H9 (cell line): Measurements from ENCODE around the gene LRRC26. TPM values are rescaled to one million over a fixed set of nuclear protein-coding genes. Genes with fewer than 3 reads are reported as not detected.

Experiments
- DNase-seq: peaks from one replicate; pipeline ENCODE4 v3.0.0-alpha.2; 2017
- H2AFZ ChIP-seq: one replicate; pipeline ENCODE4 v1.6.1; 2013; ENCODE audit warnings: mild to moderate bottlenecking, low read length, control low read depth, moderate library complexity
- H2AK5ac ChIP-seq: 2 replicates; pipeline ENCODE4 v1.6.1; 2013; ENCODE audit warnings: low read length, control low read depth, mixed read lengths; ENCODE audit not compliant: insufficient read length
- H2BK120ac ChIP-seq: one replicate; pipeline ENCODE4 v1.6.1; 2013; ENCODE audit warnings: low read depth, mild to moderate bottlenecking, low read length, control low read depth, inconsistent platforms; ENCODE audit not compliant: poor library complexity, severe bottlenecking
- H2BK12ac ChIP-seq: 2 replicates; pipeline ENCODE4 v1.6.1; 2013; ENCODE audit warnings: low read length, control low read depth, mixed read lengths, low read depth; ENCODE audit not compliant: insufficient read length
- H2BK15ac ChIP-seq: 2 replicates; pipeline ENCODE4 v1.6.1; 2013; ENCODE audit warnings: low read depth, low read length, control low read depth
- H2BK20ac ChIP-seq: one replicate; pipeline ENCODE4 v1.6.1; 2013; ENCODE audit warnings: low read depth, mild to moderate bottlenecking, low read length, control low read depth, inconsistent platforms; ENCODE audit not compliant: poor library complexity, severe bottlenecking
- H2BK5ac ChIP-seq: 2 replicates; pipeline ENCODE4 v1.6.1; 2013; ENCODE audit warnings: low read length, control low read depth, mixed read lengths; ENCODE audit not compliant: insufficient read length
- H3K14ac ChIP-seq: 2 replicates; pipeline ENCODE4 v1.6.1; 2013; ENCODE audit warnings: low read length, control low read depth; ENCODE audit not compliant: insufficient read depth
- H3K18ac ChIP-seq: 2 replicates; pipeline ENCODE4 v1.6.1; 2013; ENCODE audit warnings: low read depth, mild to moderate bottlenecking, mixed read lengths, low read length, control low read depth; ENCODE audit not compliant: insufficient read length
- H3K23ac ChIP-seq: 2 replicates; pipeline ENCODE4 v1.6.1; 2013; ENCODE audit warnings: low read length, control low read depth, mixed read lengths, low read depth; ENCODE audit not compliant: insufficient read length
- H3K23me2 ChIP-seq: 2 replicates; pipeline ENCODE4 v1.6.1; 2013; ENCODE audit warnings: low read depth, mild to moderate bottlenecking, mixed read lengths, low read length, control low read depth; ENCODE audit not compliant: insufficient read length, poor library complexity, severe bottlenecking
- H3K27ac ChIP-seq: 2 replicates; pipeline ENCODE4 v1.5.1; 2013; ENCODE audit warnings: low read length, control low read depth, mixed read lengths, low read depth; ENCODE audit not compliant: insufficient read length
- H3K27me3 ChIP-seq: 2 replicates; pipeline ENCODE4 v1.6.1; 2013; ENCODE audit warnings: low read length, control low read depth, inconsistent platforms; ENCODE audit not compliant: insufficient read depth
- H3K4ac ChIP-seq: 2 replicates; pipeline ENCODE4 v1.6.1; 2013; ENCODE audit warnings: low read depth, mild to moderate bottlenecking, control low read depth, inconsistent platforms, low read length, moderate library complexity
- H3K4me1 ChIP-seq: 2 replicates; pipeline ENCODE4 v1.6.1; 2013; ENCODE audit warnings: low read length, control low read depth, inconsistent platforms; ENCODE audit not compliant: insufficient read depth
- H3K4me2 ChIP-seq: 2 replicates; pipeline ENCODE4 v1.6.1; 2013; ENCODE audit warnings: low read length, control low read depth, mixed read lengths; ENCODE audit not compliant: insufficient read length, insufficient read depth
- H3K56ac ChIP-seq: 2 replicates; pipeline ENCODE4 v1.6.1; 2013; ENCODE audit warnings: low read depth, mild to moderate bottlenecking, mixed read lengths, low read length, control low read depth; ENCODE audit not compliant: insufficient read length
- H3K79me1 ChIP-seq: 2 replicates; pipeline ENCODE4 v1.6.1; 2013; ENCODE audit warnings: low read depth, mild to moderate bottlenecking, moderate library complexity, low read length, control low read depth, inconsistent platforms; ENCODE audit not compliant: insufficient read depth, poor library complexity, severe bottlenecking
- H3K79me2 ChIP-seq: 2 replicates; pipeline ENCODE4 v1.6.1; 2013; ENCODE audit warnings: low read length, control low read depth, inconsistent platforms; ENCODE audit not compliant: insufficient read depth
- H3K9ac ChIP-seq: 2 replicates; pipeline ENCODE4 v1.6.1; 2013; ENCODE audit warnings: low read length, control low read depth, mixed read lengths; ENCODE audit not compliant: insufficient read length; ENCODE audit errors: extremely low read depth
- H3K9me3 ChIP-seq: one replicate; pipeline ENCODE4 v1.6.1; 2013; ENCODE audit warnings: low read depth, low read length, inconsistent platforms; ENCODE audit not compliant: control insufficient read depth
- H3T11ph ChIP-seq: one replicate; pipeline ENCODE4 v1.6.1; 2013; ENCODE audit warnings: mild to moderate bottlenecking, low read length, control low read depth, inconsistent platforms
- H4K20me1 ChIP-seq: one replicate; pipeline ENCODE4 v1.6.1; 2013; ENCODE audit not compliant: control insufficient read depth, insufficient read length, insufficient read depth
- H4K5ac ChIP-seq: 2 replicates; pipeline ENCODE4 v1.6.1; 2013; ENCODE audit warnings: low read depth, mild to moderate bottlenecking, mixed read lengths, low read length, control low read depth; ENCODE audit not compliant: insufficient read length
- H4K8ac ChIP-seq: replicated peaks from 2 replicates; pipeline ENCODE4 v1.6.1; 2013; ENCODE audit warnings: low read length, control low read depth, mixed read lengths, low read depth; ENCODE audit not compliant: insufficient read length
- H4K91ac ChIP-seq: 2 replicates; pipeline ENCODE4 v1.6.1; 2013; ENCODE audit warnings: low read depth, mild to moderate bottlenecking, moderate library complexity, mixed read lengths, low read length, control low read depth; ENCODE audit not compliant: insufficient read length
- H3K27ac Mint-ChIP-seq, 3 experiments: 2 replicates in 2 of 3; 3 replicates in 1 of 3; pipeline ENCODE4 v1.8.0; 2020 to 2021; ENCODE audit warnings: mixed read lengths in 3 of 3, mild to moderate bottlenecking in 1 of 3, moderate library complexity in 1 of 3
- H3K27me3 Mint-ChIP-seq: 2 replicates; pipeline ENCODE4 v1.8.0; 2021; ENCODE audit warnings: low read depth, mild to moderate bottlenecking, moderate library complexity, mixed read lengths
- H3K36me3 Mint-ChIP-seq, 3 experiments: 2 replicates in 2 of 3; 3 replicates in 1 of 3; pipeline ENCODE4 v1.8.0; 2020 to 2021; ENCODE audit warnings: low read depth in 3 of 3, mixed read lengths in 3 of 3; ENCODE audit not compliant: insufficient read depth in 1 of 3
- H3K4me1 Mint-ChIP-seq, 2 experiments: 2 replicates each; pipeline ENCODE4 v1.8.0; 2020; ENCODE audit warnings: mixed read lengths in 2 of 2
- H3K4me3 Mint-ChIP-seq, 2 experiments: 2 replicates in 1 of 2; 3 replicates in 1 of 2; pipeline ENCODE4 v1.8.0; 2020 to 2021; ENCODE audit warnings: mild to moderate bottlenecking in 2 of 2, mixed read lengths in 2 of 2, moderate library complexity in 1 of 2
- H3K9me3 Mint-ChIP-seq, 2 experiments: 2 replicates in 1 of 2; 3 replicates in 1 of 2; pipeline ENCODE4 v1.8.0; 2020; ENCODE audit warnings: mild to moderate bottlenecking in 2 of 2, mixed read lengths in 2 of 2, moderate library complexity in 1 of 2
- WGBS: extraction: QIAGEN DNeasy Blood & Tissue Kit; methylation state at CpG from one replicate; pipeline ENCODE4 v1.1.7; 2013; ENCODE audit warnings: missing lambda C conversion rate, low lambda C conversion rate, mixed read lengths; ENCODE audit not compliant: insufficient read length; ENCODE audit errors: extremely low coverage; 5-methylcytosine and 5-hydroxymethylcytosine counted together
- total RNA-seq: library from RNA; stranded (reverse); gene quantifications from 2 replicates; pipeline ENCODE4 v1.2.1, GENCODE V29; 2021
- TF ChIP-seq, protein P1 (sequence below): fragments of 200-600 bp; sonication (generic); conservative IDR thresholded peaks from 3 replicates; pipeline ENCODE4 v1.8.0; 2021; ENCODE audit warnings: antibody characterized with exemption, mild to moderate bottlenecking

Gene LRRC26
- total RNA-seq, 1 experiment from 2014 or later, result 0.96 TPM

DNA sequence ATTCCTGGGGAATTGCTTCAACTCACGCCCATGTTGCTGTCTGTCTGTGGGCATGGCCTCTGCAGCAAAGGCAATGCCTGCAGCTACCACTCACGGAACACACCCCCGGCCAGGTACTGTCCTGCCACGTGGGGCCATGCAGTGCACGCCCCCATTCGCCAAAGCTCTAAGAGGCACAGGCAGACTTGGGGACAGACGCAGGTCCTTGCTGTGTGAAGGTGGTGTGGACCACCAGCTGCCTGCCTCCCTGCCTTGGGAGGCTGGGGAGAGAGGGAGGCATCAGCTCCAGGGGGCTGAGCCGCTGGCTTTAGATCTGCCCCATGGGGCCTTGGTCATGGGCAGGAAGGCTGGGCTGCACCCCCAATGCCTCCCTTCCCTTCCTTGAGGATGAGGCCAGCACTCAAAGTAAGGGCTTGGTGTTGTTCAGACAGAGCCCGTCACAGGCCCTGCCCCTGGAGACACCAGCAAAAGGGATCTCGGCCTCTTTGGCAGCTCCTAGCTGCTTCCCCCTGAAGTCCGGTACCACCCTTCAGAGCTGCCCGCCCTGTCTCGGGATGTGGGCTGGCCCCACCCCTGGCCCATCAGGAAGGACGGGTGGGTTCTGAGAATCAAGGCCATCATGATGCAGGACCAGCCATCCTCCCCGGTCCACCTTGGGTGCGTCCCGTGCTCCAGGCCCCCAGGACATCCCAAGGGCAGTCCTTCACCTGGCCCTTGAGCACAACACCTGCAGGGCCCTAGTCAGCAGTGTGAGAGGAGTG lies 28.6 kb downstream of the LRRC26 start:
- H3K36me3 Mint-ChIP-seq, result no peaks in the 10 kb centered on the region
- Histone ChIP-seq H3K27me3 (peaks cover 29% of the 10 kb centered on the region; the same call in 1 of the 2 replicates), H4K20me1 (peaks cover 2% of the 10 kb centered on the region), H3K23ac (no peak overlapping the region), H3K4me1 (no peaks in the 10 kb centered on the region), H2BK15ac (no peak overlapping the region), H2BK20ac (no peak overlapping the region), H3K4ac (no peak overlapping the region), H3K14ac (no peak overlapping the region; the same call in 1 of the 2 replicates), H3K56ac (no peak overlapping the region), H2AK5ac (no peak overlapping the region), H2BK5ac (no peak overlapping the region), H3K9me3 (no peaks in the 10 kb centered on the region), H3T11ph (no peak overlapping the region), H2BK12ac (no peak overlapping the region), H3K9ac (no peak overlapping the region), H3K27ac (no peak overlapping the region), H4K8ac (no peak overlapping the region), H3K23me2 (no peaks in the 10 kb centered on the region), H4K5ac (no peak overlapping the region), H4K91ac (no peak overlapping the region), H3K4me2 (no peak overlapping the region), H3K18ac (no peak overlapping the region), H2AFZ (no peak overlapping the region), H2BK120ac (no peak overlapping the region), H3K79me2 (no peaks in the 10 kb centered on the region), H3K79me1 (no peaks in the 10 kb centered on the region)
- peaks cover 0 to 12% of the 10 kb centered on the region in 2 experiments; a peak in 2 of 4 replicates for H3K4me1 Mint-ChIP-seq
- TF ChIP-seq, protein P1, sequence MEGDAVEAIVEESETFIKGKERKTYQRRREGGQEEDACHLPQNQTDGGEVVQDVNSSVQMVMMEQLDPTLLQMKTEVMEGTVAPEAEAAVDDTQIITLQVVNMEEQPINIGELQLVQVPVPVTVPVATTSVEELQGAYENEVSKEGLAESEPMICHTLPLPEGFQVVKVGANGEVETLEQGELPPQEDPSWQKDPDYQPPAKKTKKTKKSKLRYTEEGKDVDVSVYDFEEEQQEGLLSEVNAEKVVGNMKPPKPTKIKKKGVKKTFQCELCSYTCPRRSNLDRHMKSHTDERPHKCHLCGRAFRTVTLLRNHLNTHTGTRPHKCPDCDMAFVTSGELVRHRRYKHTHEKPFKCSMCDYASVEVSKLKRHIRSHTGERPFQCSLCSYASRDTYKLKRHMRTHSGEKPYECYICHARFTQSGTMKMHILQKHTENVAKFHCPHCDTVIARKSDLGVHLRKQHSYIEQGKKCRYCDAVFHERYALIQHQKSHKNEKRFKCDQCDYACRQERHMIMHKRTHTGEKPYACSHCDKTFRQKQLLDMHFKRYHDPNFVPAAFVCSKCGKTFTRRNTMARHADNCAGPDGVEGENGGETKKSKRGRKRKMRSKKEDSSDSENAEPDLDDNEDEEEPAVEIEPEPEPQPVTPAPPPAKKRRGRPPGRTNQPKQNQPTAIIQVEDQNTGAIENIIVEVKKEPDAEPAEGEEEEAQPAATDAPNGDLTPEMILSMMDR, result no peak
- H3K9me3 Mint-ChIP-seq, result no peaks in the 10 kb centered on the region; a peak in 1 of 5 replicates
- DNase-seq, result no peak
- H3K4me3 Mint-ChIP-seq, result no peak overlapping the region
- no peak overlapping the region for H3K27ac Mint-ChIP-seq
- WGBS, result no CpG with 5 or more reads among the region's 17 CpGs
- H3K27me3 Mint-ChIP-seq, result peaks cover 86% of the 10 kb centered on the region
